ENCODE measurements around the gene IGLON5.

Gene IGLON5

DNA sequence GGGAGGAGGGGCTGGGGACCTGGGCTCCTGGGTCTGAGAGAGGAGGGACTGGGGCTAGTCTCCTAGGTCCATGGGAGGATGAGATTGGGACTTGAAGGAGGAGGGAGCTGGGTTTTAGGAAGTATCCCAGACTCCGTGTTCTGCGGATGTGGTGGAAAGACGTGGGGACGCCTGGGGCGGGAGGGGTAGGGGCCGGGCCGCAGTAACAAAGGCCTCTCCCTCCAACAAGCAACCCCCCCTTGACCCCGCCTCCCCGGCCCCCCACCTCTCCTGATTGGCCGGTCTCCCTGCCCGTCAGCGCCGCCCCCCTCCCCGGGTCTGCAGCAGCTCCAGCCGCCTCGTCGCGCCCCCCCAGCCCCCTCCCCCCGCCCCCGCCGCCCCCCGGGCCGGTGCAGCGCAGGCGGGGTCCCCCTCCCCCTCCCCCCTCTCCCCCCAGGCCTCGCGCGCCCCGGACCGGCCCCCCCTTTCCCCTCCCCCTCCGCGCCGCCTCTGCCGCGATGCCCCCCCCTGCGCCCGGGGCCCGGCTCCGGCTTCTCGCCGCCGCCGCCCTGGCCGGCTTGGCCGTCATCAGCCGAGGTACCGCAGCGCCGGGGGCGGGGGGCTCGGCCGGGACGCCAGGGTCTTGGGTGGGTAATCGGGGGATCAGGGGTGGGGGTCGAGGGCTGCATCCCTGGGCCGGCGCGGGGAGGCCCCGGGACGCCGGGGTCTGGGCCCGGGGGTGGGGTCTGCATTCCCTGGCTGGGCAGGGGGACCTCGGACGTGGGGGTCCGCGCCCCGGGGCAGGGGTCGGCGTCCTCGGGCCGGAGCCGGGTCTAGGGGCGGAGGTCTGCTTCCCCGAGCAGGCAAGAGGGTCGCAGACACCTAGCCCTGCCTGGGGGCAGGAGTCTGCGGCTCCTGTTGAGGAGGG, at the start of gene IGLON5:
TSS of gene IGLON5 (plus strand) at position 294 of the 907 bp plus-strand sequence. CDS start at position 498, 204 bp downstream.
- H3K4me1 ChIP-seq (ENCODE audit: control insufficient read depth, insufficient read depth, low read length), result no peaks in the 10 kb centered on the region
- H3K36me3 ChIP-seq (ENCODE audit: control insufficient read depth, insufficient read depth, low read length, severe bottlenecking), result no peaks in the 10 kb centered on the region
- peaks cover 11% of the 10 kb centered on the region for H3K27me3 ChIP-seq (replicated peaks; ENCODE audit: control insufficient read depth, insufficient read depth, low read length)
- H3K9me3 ChIP-seq (ENCODE audit: control insufficient read depth, low read length), result peaks cover 14% of the 10 kb centered on the region
- DNase-seq (ENCODE audit: low read depth), result no peak
- H3K9ac ChIP-seq (ENCODE audit: low read length), result no peak within 1 kb of the TSS
- H3K4me3 ChIP-seq (ENCODE audit: low read length), result no peak within 1 kb of the TSS

DNA sequence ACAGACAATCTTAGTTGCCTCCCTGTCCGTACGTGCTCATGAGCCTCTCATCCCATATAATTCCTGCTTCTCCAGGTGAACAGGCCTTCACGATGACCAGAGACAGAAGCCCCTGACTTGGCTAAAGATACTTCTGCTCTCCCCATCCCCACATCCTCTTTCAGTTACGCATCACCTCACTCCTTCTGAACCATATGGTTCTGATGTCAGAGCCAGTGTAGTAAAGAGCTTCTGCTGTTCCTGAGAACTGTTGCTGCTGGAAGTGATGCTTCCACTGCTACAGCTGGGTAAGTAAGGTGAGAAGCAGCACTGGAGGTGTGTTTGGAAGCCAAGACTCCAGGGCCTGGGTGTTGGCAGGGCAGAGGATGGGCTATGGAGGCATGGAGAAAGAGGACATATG, 47.6 kb upstream of the IGLON5 start:
- peaks cover 5% of the 10 kb centered on the region for H3K9me3 ChIP-seq (ENCODE audit: control insufficient read depth, low read length)
- no peak overlapping the region for H3K4me3 ChIP-seq (ENCODE audit: low read length)
- H3K4me1 ChIP-seq (ENCODE audit: control insufficient read depth, insufficient read depth, low read length), result no peaks in the 10 kb centered on the region
- H3K36me3 ChIP-seq (ENCODE audit: control insufficient read depth, insufficient read depth, low read length, severe bottlenecking), result no peaks in the 10 kb centered on the region
- peaks cover 35% of the 10 kb centered on the region for H3K27me3 ChIP-seq (replicated peaks; ENCODE audit: control insufficient read depth, insufficient read depth, low read length)
- no peak overlapping the region for H3K9ac ChIP-seq (ENCODE audit: low read length)
- no peak for DNase-seq (ENCODE audit: low read depth)

DNA sequence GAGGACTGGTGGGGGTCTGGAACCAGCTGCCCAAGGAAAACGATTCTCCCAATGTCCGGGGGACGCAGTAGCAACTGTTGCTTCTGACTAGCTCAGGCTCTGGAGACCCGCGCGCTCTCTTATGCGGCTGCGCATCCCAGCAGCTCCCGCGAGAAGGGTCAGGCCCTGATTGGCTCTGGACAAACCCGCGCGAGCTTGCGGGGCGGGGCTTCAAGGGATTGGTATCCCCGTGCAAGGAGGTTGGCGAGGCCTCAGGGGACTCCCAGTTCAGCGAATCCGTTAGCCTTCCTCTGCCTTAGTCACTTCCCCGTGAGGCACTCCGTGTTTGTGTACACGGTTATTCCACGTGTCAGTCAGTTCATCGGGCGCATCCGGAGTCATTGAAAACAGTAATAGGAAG, 40.4 kb upstream of the IGLON5 start:
- no peaks in the 10 kb centered on the region for H3K9me3 ChIP-seq (ENCODE audit: control insufficient read depth, low read length)
- DNase-seq (ENCODE audit: low read depth), result no peak
- H3K9ac ChIP-seq (ENCODE audit: low read length), result no peak overlapping the region
- peaks cover 14% of the 10 kb centered on the region for H3K27me3 ChIP-seq (replicated peaks; ENCODE audit: control insufficient read depth, insufficient read depth, low read length)
- H3K4me3 ChIP-seq (ENCODE audit: low read length), result no peak overlapping the region
- H3K4me1 ChIP-seq (ENCODE audit: control insufficient read depth, insufficient read depth, low read length), result peaks cover 6% of the 10 kb centered on the region
- H3K36me3 ChIP-seq (ENCODE audit: control insufficient read depth, insufficient read depth, low read length, severe bottlenecking), result no peaks in the 10 kb centered on the region

DNA sequence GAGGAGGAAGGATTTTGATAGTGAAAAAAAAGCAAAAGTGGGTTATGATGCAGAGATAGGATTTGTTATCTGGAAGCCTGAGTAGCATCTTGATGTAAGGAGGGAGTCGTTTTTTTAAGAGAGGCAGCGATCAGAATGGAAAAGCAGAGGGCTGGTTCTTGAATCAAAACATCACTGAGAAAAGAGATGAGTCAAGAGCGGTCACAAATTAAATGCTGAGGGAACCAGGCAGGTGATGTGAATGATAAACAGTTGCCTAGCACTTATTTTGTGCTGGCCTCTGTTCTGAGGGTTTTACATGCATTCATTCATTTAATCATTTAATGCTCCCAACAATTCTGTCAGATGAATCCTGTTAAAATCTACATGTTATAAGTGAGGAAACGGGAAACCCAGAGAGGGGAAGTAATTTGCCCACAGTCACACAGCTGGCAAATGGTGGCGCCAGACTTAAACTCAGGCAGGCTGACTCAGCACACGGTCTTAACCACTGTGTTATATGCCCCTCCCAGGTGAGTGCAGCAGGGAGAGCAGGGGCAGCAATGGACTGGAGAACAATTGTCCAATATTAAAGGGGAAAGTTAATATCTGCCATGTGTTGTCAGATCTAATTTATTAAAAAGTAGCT, 39.1 kb upstream of the IGLON5 start:
- no peak for DNase-seq (ENCODE audit: low read depth)
- H3K36me3 ChIP-seq (ENCODE audit: control insufficient read depth, insufficient read depth, low read length, severe bottlenecking), result no peaks in the 10 kb centered on the region
- no peaks in the 10 kb centered on the region for H3K9me3 ChIP-seq (ENCODE audit: control insufficient read depth, low read length)
- no peak overlapping the region for H3K9ac ChIP-seq (ENCODE audit: low read length)
- H3K27me3 ChIP-seq (replicated peaks; ENCODE audit: control insufficient read depth, insufficient read depth, low read length), result peaks cover 14% of the 10 kb centered on the region
- H3K4me1 ChIP-seq (ENCODE audit: control insufficient read depth, insufficient read depth, low read length), result peaks cover 6% of the 10 kb centered on the region
- H3K4me3 ChIP-seq (ENCODE audit: low read length), result no peak overlapping the region

DNA sequence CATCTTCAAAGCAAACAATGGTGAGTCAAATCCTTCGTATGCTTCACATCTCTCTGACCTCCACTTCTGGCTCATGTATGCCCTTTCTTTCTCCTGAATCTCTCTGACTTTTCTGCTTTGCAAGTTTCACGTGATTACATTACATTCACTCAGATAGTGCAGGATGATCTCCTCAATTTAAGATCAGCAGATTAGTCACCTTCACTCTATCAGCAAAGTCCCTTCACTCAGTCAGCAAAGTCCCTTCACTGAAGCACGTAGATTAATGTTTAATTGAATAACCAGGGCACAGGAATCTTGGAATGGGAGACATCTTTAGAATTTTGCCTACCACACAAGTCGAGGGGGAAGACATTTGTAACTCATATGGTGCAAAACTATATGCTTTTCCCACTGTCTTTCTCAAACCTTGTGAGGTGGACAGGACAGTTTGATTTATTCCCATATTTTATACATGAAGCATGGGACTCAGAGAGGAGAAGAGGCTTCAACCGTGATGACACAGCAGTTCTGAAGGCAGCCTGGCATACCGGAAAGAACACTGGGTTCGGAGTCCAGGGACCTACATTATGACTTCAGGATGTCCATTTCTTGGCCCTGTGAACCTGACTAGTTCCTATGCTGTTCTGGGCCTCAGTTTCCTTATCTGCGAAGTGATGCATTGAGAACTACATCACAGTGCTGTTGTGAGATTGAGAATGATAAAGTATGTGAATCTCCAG, 37.2 kb upstream of the IGLON5 start:
- Histone ChIP-seq H3K9ac (ENCODE audit: low read length) (no peak overlapping the region), H3K4me3 (ENCODE audit: low read length) (no peak overlapping the region), H3K36me3 (ENCODE audit: control insufficient read depth, insufficient read depth, low read length, severe bottlenecking) (no peaks in the 10 kb centered on the region), H3K9me3 (ENCODE audit: control insufficient read depth, low read length) (no peaks in the 10 kb centered on the region), H3K4me1 (ENCODE audit: control insufficient read depth, insufficient read depth, low read length) (peaks cover 6% of the 10 kb centered on the region), H3K27me3 (replicated peaks; ENCODE audit: control insufficient read depth, insufficient read depth, low read length) (peaks cover 16% of the 10 kb centered on the region)
- DNase-seq (ENCODE audit: low read depth), result no peak

DNA sequence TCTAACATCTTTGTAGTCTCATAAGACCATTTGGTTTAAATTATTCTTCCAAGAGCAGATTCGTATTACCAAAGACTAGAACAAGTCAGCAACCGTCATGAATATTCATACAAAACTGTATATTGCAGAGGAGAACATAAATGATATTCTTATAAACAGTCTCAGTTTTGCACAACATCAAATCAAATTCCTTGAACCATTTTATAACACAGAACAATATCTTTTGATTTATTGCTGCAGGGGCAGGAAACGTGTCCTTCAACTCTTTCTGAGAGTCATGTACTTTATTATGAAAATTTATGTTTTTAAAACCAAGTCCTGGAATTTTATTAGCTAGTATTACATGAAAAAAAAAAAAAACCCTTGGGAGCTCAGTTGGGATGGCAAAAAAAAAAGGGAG, 34.3 kb upstream of the IGLON5 start:
- H3K9ac ChIP-seq (ENCODE audit: low read length), result no peak overlapping the region
- no peak for DNase-seq (ENCODE audit: low read depth)
- H3K4me3 ChIP-seq (ENCODE audit: low read length), result no peak overlapping the region
- H3K36me3 ChIP-seq (ENCODE audit: control insufficient read depth, insufficient read depth, low read length, severe bottlenecking), result no peaks in the 10 kb centered on the region
- peaks cover 12% of the 10 kb centered on the region for H3K27me3 ChIP-seq (replicated peaks; ENCODE audit: control insufficient read depth, insufficient read depth, low read length)
- H3K9me3 ChIP-seq (ENCODE audit: control insufficient read depth, low read length), result peaks cover under 1% of the 10 kb centered on the region
- H3K4me1 ChIP-seq (ENCODE audit: control insufficient read depth, insufficient read depth, low read length), result peaks cover 6% of the 10 kb centered on the region

DNA sequence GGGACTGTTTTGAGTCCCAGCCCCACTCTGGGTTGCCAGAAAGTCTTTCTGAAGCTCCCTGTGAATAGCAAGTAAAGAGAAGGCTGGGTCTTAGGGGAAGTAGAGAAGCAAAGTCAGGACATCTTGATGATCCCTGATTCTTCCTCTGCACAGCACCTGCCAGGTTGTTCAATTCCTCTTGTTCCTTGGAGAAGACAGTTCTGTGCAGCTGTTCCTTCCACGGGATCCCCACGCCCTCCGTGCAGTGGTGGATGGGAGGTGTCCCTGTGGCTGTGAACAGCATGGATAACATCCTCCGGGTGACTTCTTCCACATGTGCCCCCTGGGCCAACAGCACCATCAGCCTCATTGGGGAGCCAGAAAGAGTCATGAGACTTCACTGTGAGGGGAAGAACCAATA, 29.1 kb upstream of the IGLON5 start:
- H3K4me1 ChIP-seq (ENCODE audit: control insufficient read depth, insufficient read depth, low read length), result no peaks in the 10 kb centered on the region
- DNase-seq (ENCODE audit: low read depth), result no peak

DNA sequence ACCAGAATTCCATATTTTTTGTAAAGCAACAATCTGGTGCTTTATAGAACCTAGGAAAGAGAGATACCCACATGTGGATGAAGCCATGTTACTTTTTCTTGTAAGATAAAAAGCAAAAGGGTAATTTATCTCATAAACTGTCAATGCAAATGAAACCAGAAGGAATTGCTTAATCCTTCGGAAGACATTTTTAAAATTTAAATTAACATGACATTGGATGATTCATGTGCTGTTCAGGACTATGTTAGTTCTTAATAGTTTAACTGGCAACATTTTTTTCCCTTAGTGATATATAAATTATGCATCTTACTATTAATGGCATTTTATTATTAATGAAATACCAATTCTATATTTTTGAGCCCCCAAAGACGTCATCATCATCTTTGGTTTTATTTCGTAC, 25.8 kb upstream of the IGLON5 start:
- Histone ChIP-seq H3K4me3 (ENCODE audit: low read length) (no peak overlapping the region), H3K9ac (ENCODE audit: low read length) (no peak overlapping the region), H3K27me3 (replicated peaks; ENCODE audit: control insufficient read depth, insufficient read depth, low read length) (peaks cover 4% of the 10 kb centered on the region), H3K4me1 (ENCODE audit: control insufficient read depth, insufficient read depth, low read length) (no peaks in the 10 kb centered on the region), H3K36me3 (ENCODE audit: control insufficient read depth, insufficient read depth, low read length, severe bottlenecking) (no peaks in the 10 kb centered on the region), H3K9me3 (ENCODE audit: control insufficient read depth, low read length) (peaks cover 17% of the 10 kb centered on the region)
- DNase-seq (ENCODE audit: low read depth), result no peak

More for the DNA sequence above, 29.1 kb upstream of the IGLON5 start:
- Histone ChIP-seq H3K27me3 (replicated peaks; ENCODE audit: control insufficient read depth, insufficient read depth, low read length) (peaks cover 16% of the 10 kb centered on the region), H3K36me3 (ENCODE audit: control insufficient read depth, insufficient read depth, low read length, severe bottlenecking) (no peaks in the 10 kb centered on the region), H3K4me3 (ENCODE audit: low read length) (no peak overlapping the region), H3K9me3 (ENCODE audit: control insufficient read depth, low read length) (peaks cover 12% of the 10 kb centered on the region), H3K9ac (ENCODE audit: low read length) (no peak overlapping the region)

DNA sequence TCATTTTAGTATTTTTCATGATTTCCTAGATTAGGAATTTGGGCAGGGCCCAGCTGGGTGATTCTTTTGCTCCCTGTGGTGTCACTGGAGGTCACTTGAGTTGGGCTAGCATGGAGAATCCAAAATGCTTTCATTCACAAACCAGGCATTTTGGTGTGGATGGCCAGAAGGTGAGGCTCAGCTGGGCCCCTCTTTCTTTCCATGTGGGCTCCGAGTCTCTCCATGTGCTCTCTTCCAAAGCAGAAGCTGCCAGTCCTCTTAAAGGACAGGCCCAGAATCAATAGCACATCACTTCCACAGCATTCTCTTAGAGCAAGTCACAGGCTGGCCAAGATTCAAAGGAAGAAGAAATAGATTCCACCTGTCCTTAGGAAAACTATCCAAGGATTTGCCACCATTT, 21.8 kb upstream of the IGLON5 start:
- no peaks in the 10 kb centered on the region for H3K36me3 ChIP-seq (ENCODE audit: control insufficient read depth, insufficient read depth, low read length, severe bottlenecking)
- H3K9ac ChIP-seq (ENCODE audit: low read length), result no peak overlapping the region
- H3K4me1 ChIP-seq (ENCODE audit: control insufficient read depth, insufficient read depth, low read length), result no peaks in the 10 kb centered on the region
- H3K27me3 ChIP-seq (replicated peaks; ENCODE audit: control insufficient read depth, insufficient read depth, low read length), result peaks cover 14% of the 10 kb centered on the region
- no peak overlapping the region for H3K4me3 ChIP-seq (ENCODE audit: low read length)
- peaks cover 4% of the 10 kb centered on the region for H3K9me3 ChIP-seq (ENCODE audit: control insufficient read depth, low read length)
- DNase-seq (ENCODE audit: low read depth), result no peak

DNA sequence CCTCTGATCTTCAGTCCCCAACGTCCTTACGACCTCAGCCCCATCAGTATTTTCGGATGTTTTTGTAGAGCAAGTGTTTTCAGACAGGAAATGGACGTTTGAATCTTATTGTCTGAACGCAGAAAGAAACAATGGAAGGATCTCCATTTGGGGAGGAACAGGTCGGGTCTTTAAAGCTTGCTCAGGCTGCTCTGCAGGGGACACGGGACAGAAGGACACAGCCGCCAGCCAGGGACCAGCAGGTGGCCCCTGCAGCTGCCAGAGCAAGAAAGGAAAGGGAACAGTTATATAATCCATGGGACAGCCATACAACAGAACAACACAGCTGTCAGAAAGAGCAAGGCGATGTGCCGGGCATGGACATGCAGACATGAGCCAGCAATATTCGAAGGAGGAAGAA, 18.5 kb upstream of the IGLON5 start:
- Histone ChIP-seq H3K4me3 (ENCODE audit: low read length) (no peak overlapping the region), H3K9me3 (ENCODE audit: control insufficient read depth, low read length) (peaks cover 4% of the 10 kb centered on the region), H3K4me1 (ENCODE audit: control insufficient read depth, insufficient read depth, low read length) (no peaks in the 10 kb centered on the region), H3K36me3 (ENCODE audit: control insufficient read depth, insufficient read depth, low read length, severe bottlenecking) (no peaks in the 10 kb centered on the region), H3K9ac (ENCODE audit: low read length) (no peak overlapping the region), H3K27me3 (replicated peaks; ENCODE audit: control insufficient read depth, insufficient read depth, low read length) (peaks cover 24% of the 10 kb centered on the region)
- no peak for DNase-seq (ENCODE audit: low read depth)

DNA sequence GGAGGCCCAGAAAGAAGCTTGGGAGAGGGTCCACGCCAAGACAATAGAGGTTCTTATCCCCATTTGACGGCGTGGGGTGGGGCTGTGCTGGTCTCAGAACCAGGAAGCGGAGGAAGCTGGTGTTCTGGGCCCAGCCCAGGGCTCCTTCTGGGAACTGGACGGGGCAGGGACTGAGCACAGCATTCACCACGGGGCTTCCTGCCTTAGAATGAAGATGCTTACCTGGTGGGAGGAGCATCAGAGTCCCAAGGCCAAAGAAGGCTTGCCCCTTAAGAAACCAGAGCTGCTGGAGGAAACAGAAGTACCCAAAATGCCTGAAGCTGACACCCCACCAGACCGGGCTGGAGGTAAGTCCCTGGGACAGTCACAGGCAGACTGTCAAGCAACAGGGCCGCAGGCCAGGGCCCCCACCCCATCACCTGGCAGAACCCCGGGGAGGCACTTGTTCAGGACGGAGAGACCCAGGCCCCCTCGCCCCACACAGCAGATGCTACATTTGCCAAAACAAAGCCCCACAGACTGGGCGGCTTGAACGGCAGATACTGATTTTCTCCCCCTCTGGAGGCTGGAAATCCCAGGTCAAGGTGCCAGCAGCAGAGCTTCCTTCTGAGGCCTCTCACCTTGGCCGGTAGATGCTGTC, 17.8 kb upstream of the IGLON5 start:
- Histone ChIP-seq H3K9ac (ENCODE audit: low read length) (no peak overlapping the region), H3K27me3 (replicated peaks; ENCODE audit: control insufficient read depth, insufficient read depth, low read length) (peaks cover 24% of the 10 kb centered on the region), H3K4me1 (ENCODE audit: control insufficient read depth, insufficient read depth, low read length) (no peaks in the 10 kb centered on the region), H3K36me3 (ENCODE audit: control insufficient read depth, insufficient read depth, low read length, severe bottlenecking) (no peaks in the 10 kb centered on the region), H3K4me3 (ENCODE audit: low read length) (no peak overlapping the region), H3K9me3 (ENCODE audit: control insufficient read depth, low read length) (peaks cover 4% of the 10 kb centered on the region)
- DNase-seq (ENCODE audit: low read depth), result no peak
